ENCODE measurements around the gene GRAP2. TPM values are rescaled to one million over a fixed set of nuclear protein-coding genes. Genes with fewer than 3 reads are reported as not detected.

The GRAP2 gene
- total RNA-seq, 1 donor from 2014 or later, result not detected

- no peaks in the 10 kb centered on the region for H3K36me3 Mint-ChIP-seq (ENCODE audit: unreplicated experiment)
- TF ChIP-seq CTCF (IDR thresholded peaks at IDR 0.05), result no peak
- H3K4me1 Mint-ChIP-seq (ENCODE audit: unreplicated experiment), result no peaks in the 10 kb centered on the region
- no peaks in the 10 kb centered on the region for H3K9me3 Mint-ChIP-seq (ENCODE audit: unreplicated experiment)
- no peak within 1 kb of the TSS for H3K27ac Mint-ChIP-seq (ENCODE audit: unreplicated experiment)
- H3K4me3 Mint-ChIP-seq (ENCODE audit: unreplicated experiment), result no peak within 1 kb of the TSS
- no peak for DNase-seq (ENCODE audit: extremely low spot score, unreplicated experiment)
- peaks cover 28% of the 10 kb centered on the region for H3K27me3 Mint-ChIP-seq (ENCODE audit: unreplicated experiment)
Measured at GRCh38 chr22:39893526-39893925, 7.4 kb upstream of the GRAP2 start, which contains the start of gene ENTHD1. ENTHD1 (minus strand) TSS chr22:39893760; CDS start chr22:39887748, 6,012 bp downstream.

GRCh38 chr22:39894554-39895092 is 6.3 kb upstream of the GRAP2 start:
- H3K36me3 Mint-ChIP-seq (ENCODE audit: unreplicated experiment), result no peaks in the 10 kb centered on the region
- no peaks in the 10 kb centered on the region for H3K9me3 Mint-ChIP-seq (ENCODE audit: unreplicated experiment)
- peaks cover 23% of the 10 kb centered on the region for H3K27me3 Mint-ChIP-seq (ENCODE audit: unreplicated experiment)
- no peak for DNase-seq (ENCODE audit: extremely low spot score, unreplicated experiment)
- H3K4me3 Mint-ChIP-seq (ENCODE audit: unreplicated experiment), result no peak overlapping the region
- no peak for TF ChIP-seq CTCF (IDR thresholded peaks at IDR 0.05)
- no peak overlapping the region for H3K27ac Mint-ChIP-seq (ENCODE audit: unreplicated experiment)
- H3K4me1 Mint-ChIP-seq (ENCODE audit: unreplicated experiment), result no peaks in the 10 kb centered on the region

- no peaks in the 10 kb centered on the region for H3K4me1 Mint-ChIP-seq (ENCODE audit: unreplicated experiment)
- H3K36me3 Mint-ChIP-seq (ENCODE audit: unreplicated experiment), result no peaks in the 10 kb centered on the region
- no peak for DNase-seq (ENCODE audit: extremely low spot score, unreplicated experiment)
- no peak for TF ChIP-seq CTCF (IDR thresholded peaks at IDR 0.05)
- no peaks in the 10 kb centered on the region for H3K9me3 Mint-ChIP-seq (ENCODE audit: unreplicated experiment)
- no peak overlapping the region for H3K4me3 Mint-ChIP-seq (ENCODE audit: unreplicated experiment)
- peaks cover 26% of the 10 kb centered on the region for H3K27me3 Mint-ChIP-seq (ENCODE audit: unreplicated experiment)
- H3K27ac Mint-ChIP-seq (ENCODE audit: unreplicated experiment), result no peak overlapping the region
Measured at GRCh38 chr22:39895682-39896081, 5.2 kb upstream of the GRAP2 start.

GRCh38 chr22:39896313-39896996 is 4.4 kb upstream of the GRAP2 start:
- no peak for DNase-seq (ENCODE audit: extremely low spot score, unreplicated experiment)
- H3K27ac Mint-ChIP-seq (ENCODE audit: unreplicated experiment), result no peak overlapping the region
- no peaks in the 10 kb centered on the region for H3K4me1 Mint-ChIP-seq (ENCODE audit: unreplicated experiment)
- no peak overlapping the region for H3K4me3 Mint-ChIP-seq (ENCODE audit: unreplicated experiment)
- no peaks in the 10 kb centered on the region for H3K9me3 Mint-ChIP-seq (ENCODE audit: unreplicated experiment)
- H3K27me3 Mint-ChIP-seq (ENCODE audit: unreplicated experiment), result peaks cover 30% of the 10 kb centered on the region
- TF ChIP-seq CTCF (IDR thresholded peaks at IDR 0.05), result no peak
- no peaks in the 10 kb centered on the region for H3K36me3 Mint-ChIP-seq (ENCODE audit: unreplicated experiment)

- no peaks in the 10 kb centered on the region for H3K36me3 Mint-ChIP-seq (ENCODE audit: unreplicated experiment)
- DNase-seq (ENCODE audit: extremely low spot score, unreplicated experiment), result no peak
- H3K27ac Mint-ChIP-seq (ENCODE audit: unreplicated experiment), result no peak overlapping the region
- no peaks in the 10 kb centered on the region for H3K4me1 Mint-ChIP-seq (ENCODE audit: unreplicated experiment)
- peaks cover 40% of the 10 kb centered on the region for H3K27me3 Mint-ChIP-seq (ENCODE audit: unreplicated experiment)
- no peaks in the 10 kb centered on the region for H3K9me3 Mint-ChIP-seq (ENCODE audit: unreplicated experiment)
- no peak overlapping the region for H3K4me3 Mint-ChIP-seq (ENCODE audit: unreplicated experiment)
- TF ChIP-seq CTCF (IDR thresholded peaks at IDR 0.05), result no peak
Measured at GRCh38 chr22:39897841-39898240, 3.0 kb upstream of the GRAP2 start.
